ENCODE measurements around the gene CLEC18B.
"Not testable (repeated sequence)": the region's sequence is repeated elsewhere in the genome, so short reads cannot be mapped to it uniquely, and the experiment has no call there.

CLEC18B gene

DNA sequence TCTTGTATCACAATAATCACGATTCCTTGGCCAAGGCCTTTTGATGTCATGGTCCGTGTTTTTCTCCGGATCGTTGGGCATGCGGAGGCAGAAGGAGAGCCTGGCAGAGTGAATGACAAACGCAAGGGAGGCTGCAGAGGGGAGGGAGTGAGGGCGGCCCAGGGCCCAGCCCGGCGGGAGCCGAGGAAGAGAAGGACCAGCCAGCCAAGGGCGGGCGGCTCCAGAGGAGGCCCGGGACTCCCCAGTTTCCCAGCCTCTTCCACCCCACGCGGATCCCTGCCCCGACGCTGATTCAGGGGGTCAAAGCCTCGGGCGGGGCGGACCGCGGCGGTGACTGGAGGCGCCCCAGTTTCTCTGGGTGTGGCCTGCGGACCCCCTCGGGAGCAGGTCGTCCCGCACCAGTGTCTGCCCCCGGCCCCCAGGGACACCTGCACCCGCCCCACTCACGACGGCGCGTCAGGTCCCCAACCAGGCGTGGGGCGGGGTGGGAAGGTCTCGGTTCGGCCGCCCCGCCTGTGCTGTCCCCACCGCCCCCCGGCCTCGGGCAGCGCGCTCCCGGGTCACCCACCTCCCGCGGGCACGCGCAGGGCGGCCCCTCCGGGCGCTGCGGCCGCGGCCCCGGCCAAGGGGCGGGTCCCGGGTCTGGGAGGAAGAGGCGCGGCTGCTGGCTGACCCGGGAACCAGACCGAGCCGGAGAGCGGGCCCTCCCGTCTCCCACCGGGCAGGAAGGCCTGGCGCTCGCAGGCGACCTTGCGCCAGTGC, 14.5 kb downstream of the CLEC18B start:
- DNase-seq (ENCODE audit: low read depth in 2 of 2) = not testable (repeated sequence)

- DNase-seq (ENCODE audit: low read depth in 2 of 2) = not testable (repeated sequence)
Measured at GRCh38 chr16:74404148-74404933, 16.9 kb downstream of the CLEC18B start.

DNA sequence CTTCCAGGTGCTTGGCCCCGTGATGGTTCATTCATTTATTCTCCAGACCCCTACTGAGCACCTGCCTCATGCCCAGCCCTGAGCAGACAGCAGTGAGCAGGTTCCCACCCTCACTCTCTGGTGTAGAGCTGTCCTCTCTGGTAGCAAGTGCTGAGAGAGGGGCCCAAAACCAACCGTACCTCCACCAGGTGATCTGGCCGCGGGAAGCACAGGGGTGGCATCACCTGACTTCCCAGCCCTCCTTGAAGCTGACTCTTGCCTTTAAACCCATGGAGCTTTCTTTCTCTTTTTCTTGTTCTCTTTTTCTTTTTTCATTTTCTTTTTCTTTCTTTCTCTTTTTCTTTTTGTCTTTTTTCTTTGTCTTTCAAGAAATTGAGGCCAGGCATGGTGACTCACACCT, 21.0 kb downstream of the CLEC18B start:
- DNase-seq (ENCODE audit: low read depth in 2 of 2) = not testable (repeated sequence)

DNA sequence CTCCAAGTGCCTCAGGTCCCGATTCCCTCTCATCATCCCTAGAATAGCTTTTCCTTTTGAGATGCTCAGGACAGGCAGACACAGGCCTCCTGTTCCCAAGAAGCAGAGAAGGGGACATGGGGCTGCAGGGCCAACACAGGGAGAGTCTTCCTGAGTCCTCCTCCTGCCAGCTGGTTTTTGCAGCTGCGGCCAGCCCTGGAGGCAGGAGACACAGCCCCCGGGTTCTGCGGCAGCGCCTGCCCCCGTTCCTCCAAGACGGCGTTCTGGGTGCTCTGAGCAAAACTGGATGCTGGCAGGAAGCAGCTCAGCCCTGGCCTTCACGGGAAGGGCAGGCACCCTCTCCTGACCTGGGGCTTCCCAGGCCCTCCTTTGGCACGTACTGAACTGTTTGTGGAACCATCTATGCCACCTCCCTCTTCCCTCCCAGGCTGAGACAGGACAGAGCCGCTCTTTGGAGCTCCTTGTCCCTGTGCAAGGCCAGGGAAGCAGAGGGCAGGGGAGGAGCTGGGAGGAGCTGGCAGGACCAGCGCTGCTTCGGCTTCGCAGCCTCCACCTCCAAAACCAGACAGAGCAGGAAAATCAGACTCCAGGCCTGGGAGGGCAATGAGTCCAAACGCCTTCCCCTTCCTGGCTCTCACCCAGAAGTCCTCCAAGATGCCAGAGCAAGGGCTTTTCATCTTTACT, 22.9 kb downstream of the CLEC18B start:
- DNase-seq (ENCODE audit: low read depth in 2 of 2) = not testable (repeated sequence)

- not testable (repeated sequence) for DNase-seq (ENCODE audit: low read depth in 2 of 2)
Measured at GRCh38 chr16:74396521-74397017, 24.7 kb downstream of the CLEC18B start.

GRCh38 chr16:74394604-74395003, 26.7 kb downstream of the CLEC18B start:
- DNase-seq (ENCODE audit: low read depth in 2 of 2) = not testable (repeated sequence)

GRCh38 chr16:74394131-74394530, 27.1 kb downstream of the CLEC18B start:
- DNase-seq (ENCODE audit: low read depth in 2 of 2) = not testable (repeated sequence)

DNA sequence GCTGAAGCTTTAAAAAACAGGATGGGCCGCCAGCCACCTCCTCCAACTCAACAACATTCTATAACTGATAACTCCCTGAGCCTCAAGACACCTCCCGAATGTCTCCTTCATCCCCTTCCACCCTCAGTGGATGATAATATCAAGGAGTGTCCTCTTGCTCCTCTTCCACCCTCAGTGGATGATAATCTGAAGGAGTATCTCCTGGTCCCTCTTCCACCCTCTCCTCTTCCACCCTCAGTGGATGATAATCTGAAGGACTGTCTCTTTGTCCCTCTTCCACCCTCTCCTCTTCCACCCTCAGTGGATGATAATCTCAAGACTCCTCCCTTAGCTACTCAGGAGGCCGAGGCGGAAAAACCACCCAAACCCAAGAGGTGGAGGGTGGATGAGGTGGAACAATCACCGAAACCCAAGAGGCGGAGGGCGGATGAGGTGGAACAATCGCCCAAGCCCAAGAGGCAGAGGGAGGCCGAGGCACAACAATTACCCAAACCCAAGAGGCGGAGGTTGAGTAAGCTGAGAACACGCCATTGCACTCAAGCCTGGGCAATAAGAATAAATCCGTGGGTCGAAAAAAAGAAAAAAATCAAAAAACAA, 29.7 kb downstream of the CLEC18B start:
- DNase-seq (ENCODE audit: low read depth in 2 of 2) = not testable (repeated sequence)

- DNase-seq (ENCODE audit: low read depth in 2 of 2) = not testable (repeated sequence)
Measured at GRCh38 chr16:74382339-74383034, 38.8 kb downstream of the CLEC18B start.

GRCh38 chr16:74373847-74374184, 47.5 kb downstream of the CLEC18B start:
- DNase-seq (ENCODE audit: low read depth in 2 of 2) = not testable (repeated sequence)

DNA sequence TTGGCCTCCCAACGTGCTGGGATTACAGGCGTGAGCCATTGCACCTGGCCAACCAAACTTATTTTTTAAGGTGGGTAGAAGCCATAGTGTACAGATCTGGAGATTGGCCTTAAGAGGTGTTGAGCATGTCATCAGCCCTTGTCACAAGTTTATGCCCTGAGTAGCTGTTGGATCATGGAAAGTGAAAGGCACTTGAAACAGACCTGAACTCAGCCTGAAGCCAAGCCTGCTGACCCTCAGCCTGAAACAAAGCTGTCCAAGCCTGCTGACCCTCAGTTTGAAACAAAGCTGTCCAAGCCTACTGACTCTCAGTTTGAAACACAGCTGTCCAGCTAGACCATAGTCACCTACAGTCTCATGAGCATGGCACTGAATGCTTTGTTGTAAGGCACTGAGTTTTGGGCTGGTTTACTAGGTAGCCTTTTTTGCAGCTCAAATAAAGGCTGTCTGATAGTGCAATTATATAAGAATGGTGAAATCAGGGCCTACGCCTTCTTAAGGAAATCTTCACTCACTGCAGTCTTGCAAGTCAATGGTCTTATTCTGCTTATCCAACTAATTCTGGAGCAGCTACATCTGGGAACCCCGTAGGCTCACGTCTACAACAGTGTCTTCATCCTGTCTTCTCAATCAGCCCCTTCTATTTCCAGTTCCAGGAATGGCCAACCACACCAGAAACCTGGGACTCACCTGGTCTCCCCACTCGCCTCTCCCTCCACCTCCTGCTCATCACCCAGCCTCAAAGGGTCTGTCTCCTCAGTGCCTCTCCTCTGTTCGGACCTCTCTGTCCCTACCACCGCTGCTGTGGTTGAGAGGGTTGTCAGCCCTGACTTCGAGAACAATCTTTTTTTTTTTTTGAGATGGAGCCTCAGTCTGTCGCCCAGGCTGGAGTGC, 48.1 kb downstream of the CLEC18B start:
- DNase-seq (ENCODE audit: low read depth in 2 of 2) = no peak

GRCh38 chr16:74372369-74372768, 48.9 kb downstream of the CLEC18B start:
- no peak for DNase-seq (ENCODE audit: low read depth in 2 of 2)

DNA sequence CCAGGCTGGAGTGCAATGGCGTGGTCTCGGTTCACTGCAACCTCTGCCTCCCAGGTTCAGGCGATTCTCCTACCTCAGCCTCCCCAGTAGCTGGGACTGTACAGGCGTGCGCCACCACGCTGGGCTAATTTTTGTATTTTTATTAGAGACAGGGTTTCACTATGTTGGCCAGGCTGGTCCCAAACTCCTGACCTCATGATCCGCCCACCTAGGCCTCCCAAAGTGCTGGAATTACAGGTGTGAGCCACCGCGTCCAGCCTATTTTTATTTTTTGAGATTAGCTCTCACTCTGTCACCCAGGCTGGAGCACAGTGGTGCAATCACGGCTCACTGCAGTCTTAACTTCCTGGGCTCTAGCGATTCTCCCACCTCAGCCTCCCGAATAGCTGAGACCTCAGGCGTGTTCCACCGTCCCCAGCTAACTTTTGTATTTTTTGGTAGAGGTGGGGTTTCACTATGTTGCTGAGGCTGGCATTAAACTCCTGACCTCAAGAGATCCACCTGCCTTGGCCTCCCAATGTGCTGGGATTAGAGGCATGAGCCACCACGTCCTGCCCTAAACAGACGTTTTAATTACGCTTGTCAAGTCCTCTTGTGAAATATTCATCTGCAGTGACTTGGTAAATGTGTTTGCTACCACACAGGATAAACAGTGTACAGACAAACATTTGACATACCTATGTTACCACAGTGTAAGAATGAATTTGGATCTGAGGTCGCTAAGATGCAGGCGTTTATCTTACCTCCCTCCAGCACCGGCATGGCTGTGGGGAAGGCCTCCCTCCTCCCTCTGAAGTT, 50.7 kb downstream of the CLEC18B start:
- not testable (repeated sequence) for DNase-seq (ENCODE audit: low read depth in 2 of 2)

DNA sequence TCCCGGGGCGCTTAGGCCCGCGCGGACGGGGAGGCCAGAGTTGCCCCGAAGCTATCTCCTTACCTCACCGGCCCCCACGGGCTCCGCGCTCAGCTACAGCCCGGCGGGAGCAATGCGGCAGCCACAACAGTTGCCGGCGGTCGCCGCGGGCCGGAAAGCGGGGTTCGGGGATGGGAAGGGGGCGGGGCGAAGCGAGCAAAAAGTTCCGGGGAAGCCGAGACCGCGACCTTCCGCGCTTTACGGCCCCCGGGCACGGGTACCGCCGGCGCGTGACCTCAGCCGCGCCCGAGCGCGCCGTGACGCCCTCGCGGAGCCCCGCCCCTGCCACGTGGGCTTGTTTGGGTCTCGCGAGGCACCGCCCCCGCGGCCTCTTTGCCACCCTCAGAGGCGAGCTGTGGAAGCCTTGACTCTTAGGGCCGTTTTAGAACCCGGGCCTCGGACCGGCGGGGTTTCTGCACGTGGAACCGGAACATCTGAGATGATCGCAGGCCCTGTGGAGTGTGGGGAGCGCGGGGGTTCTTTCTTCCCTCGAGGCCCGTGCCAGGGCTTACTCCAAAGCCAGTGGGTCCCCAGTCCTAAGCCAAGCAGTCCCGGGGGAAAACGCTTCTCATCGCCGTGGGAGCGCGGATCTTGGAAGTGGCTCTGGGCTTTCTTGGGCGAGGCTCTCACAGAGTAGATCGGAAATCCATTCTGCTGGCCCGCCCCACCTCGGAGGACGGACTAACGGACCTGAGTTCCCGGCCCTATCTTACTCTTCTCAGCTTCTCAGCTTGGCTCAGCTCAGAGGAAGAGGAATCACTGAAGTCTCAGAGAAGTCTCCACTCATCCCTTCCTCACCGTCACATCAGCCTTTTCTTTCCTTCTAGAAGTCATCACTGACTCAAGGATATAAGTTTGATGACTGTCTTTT, 53.0 kb downstream of the CLEC18B start:
- DNase-seq (ENCODE audit: low read depth in 2 of 2) = peak; percentile 97 to 99

GRCh38 chr16:74367469-74368001, 53.7 kb downstream of the CLEC18B start:
- peak; percentile 14 to 26 for DNase-seq (ENCODE audit: low read depth in 2 of 2)

GRCh38 chr16:74361646-74362610, 59.4 kb downstream of the CLEC18B start:
- DNase-seq (ENCODE audit: low read depth in 2 of 2) = not testable (repeated sequence)

Data from stimulated activated CD4-positive, alpha-beta T cell treated with anti-CD3 and anti-CD28 coated beads, Interleukin-1b, Interleukin-23, amount 100 ng/mL, for 4 hours (primary cell).